ENCODE results near the gene MED13L.
"Not testable (repeated sequence)": the region's sequence is repeated elsewhere in the genome, so short reads cannot be mapped to it uniquely, and the experiment has no call there.

Gene MED13L

DNA sequence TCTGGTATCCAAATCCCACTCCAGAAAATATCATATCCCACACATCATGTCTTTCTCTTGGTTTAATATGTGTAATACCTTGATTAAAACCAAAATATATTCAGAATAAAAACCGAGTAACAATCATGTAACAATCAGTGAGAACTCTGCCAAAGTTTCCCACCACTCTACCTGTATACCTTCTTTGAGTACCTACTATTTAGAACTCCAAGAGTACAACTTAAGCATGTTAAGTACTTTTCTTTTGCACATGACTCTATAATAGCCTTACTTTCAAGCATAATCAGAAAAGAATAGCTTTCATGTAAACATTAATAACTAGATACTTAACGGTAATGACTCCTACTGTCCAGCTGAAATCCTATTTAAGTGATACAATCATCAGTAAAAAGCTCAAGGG lies 223.2 kb downstream of the MED13L start:
- DNase-seq (ENCODE audit: low read depth), result no peak

- DNase-seq (ENCODE audit: low read depth), result peak; percentile 11
Observed at GRCh38 chr12:116053479-116054200, 223.9 kb downstream of the MED13L start.

- no peak for DNase-seq (ENCODE audit: low read depth)
Observed at GRCh38 chr12:116050275-116050674, 227.2 kb downstream of the MED13L start.

DNA sequence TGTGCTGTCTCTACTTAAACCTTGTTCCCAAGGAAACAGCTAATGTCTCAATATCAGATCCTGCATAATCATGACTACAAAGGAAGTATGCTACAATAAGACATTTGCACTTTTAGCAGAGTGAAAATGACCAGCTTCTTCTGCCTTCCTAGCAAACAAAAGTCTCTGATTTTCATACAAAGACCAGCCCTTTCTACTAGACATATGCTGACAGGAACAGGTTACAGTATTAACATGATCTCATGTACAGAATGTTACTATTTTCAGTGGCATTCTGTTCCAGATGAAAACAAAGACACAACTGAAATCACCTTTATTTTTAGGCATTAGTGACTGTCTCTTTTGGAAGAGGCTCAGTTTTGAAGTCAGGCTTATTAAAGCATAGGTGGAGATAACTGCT lies 228.6 kb downstream of the MED13L start:
- DNase-seq (ENCODE audit: low read depth), result no peak

DNA sequence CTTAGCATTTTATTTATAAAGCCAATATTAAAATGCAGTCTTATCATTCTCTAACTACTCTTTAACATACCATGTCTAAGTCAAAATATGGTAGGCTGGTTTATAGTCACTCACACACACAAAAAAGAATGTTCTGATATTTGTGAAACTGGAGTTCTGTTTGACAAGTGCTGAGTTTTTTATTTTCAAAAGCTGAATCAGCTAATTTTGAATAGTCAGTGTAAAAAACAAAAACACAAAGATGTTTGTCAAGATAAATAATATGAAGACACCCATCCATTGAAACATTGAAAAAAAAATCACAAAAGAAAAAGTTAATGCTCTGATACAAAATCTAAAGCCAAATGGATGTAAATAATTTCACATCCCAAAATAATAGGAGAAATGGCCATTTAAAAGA lies 231.5 kb downstream of the MED13L start:
- DNase-seq (ENCODE audit: low read depth), result no peak

GRCh38 chr12:116045150-116045549 lies 232.3 kb downstream of the MED13L start:
- DNase-seq (ENCODE audit: low read depth), result no peak

GRCh38 chr12:116043659-116044535 lies 233.6 kb downstream of the MED13L start:
- no peak for DNase-seq (ENCODE audit: low read depth)

DNA sequence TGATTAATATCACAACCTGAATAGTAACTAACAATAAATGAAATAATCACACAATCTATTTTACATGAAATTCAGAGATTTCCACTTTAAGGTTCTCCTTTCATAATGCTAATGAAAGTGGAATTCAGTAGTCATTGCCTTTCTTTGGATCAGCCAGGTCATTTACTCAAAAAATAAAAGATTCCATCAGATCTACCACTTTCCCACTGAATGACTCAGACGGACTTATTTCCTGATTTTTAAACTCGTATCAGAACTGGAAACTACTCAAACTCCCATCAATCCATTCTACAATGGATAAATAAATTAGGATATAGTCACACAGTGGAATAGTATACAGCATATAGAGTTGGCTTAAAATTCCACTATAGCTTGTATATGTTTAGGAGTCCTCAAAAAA lies 237.1 kb downstream of the MED13L start:
- DNase-seq (ENCODE audit: low read depth), result peak; percentile 25

- no peak for DNase-seq (ENCODE audit: low read depth)
Observed at GRCh38 chr12:116039081-116039480, 238.4 kb downstream of the MED13L start.

DNA sequence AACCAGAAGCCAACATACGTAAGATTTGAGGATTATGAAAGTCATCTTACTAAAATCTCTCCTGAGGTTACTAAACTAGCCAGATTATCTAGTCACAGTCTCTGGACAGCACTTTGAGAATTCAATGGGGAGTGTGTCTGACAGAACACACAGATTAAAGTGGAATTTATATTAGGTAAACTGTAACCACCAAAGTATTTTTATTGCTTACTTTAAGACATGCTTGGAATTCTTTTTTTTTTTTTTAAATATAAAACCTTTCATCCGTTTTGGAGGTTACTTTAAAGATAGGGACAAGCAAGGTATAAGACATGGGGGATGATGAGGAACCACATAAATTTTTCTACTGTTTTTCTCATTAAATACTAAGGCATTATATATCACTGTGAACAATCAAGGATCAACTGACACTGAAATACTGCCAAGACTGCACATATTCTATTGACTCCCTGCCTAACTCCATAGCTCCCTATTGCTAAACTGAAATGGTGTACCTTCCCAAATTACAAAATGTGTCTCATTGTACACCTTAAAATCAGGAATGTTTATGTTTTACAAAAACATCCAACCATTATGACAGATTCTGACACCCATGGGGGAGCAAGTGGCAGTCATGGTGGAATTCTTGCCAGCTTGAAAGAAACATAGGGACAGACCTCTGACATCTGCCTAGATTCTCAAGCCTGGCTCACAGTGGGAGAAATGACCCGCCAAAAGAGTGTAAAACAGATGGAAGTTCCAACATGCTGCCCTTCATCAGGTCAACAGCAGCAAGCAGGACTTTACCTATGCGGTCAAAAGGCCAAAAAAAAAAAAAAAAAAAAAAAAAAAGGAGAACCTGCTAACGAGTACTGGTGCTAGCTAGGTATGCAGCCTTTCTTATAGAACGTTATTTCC lies 239.3 kb downstream of the MED13L start:
- DNase-seq (ENCODE audit: low read depth), result peak; percentile 61

DNA sequence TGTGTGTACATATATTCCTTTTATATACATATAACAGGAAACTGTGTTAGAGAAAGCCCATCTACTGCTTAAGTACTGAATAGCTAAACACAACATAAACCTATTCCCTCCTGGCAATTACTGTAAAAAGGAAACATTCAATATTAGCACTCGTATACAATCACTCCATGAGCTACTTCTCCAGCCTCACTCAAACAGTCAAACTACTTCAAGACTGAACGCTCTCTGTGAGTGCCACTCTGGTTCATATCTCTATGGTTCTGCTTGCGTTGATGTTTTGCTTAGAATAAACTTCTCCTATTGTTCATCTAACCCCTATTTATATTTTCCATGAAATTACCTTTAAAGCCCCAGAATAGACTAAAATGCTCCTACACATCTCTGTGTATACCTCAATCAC lies 243.7 kb downstream of the MED13L start:
- no peak for DNase-seq (ENCODE audit: low read depth)

DNA sequence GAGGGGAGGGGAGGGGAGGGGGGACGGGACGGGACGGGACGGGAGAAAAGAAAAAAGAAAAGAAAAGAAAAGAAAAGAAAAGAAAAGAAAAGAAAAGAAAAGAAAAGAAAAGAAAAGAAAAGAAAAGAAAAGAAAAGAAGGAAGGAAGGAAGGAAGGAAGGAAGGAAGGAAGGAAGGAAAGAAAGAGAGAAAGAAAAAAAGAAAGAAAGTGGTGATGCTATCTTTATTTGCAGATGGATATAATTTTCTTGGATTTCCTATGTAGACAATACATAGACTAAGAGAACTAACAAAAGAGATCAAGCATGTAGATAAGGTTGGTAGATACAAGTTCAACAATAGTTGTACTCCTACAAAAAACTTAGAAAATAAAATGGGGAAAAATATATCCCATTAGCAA lies 245.9 kb downstream of the MED13L start:
- DNase-seq (ENCODE audit: low read depth), result not testable (repeated sequence)

DNA sequence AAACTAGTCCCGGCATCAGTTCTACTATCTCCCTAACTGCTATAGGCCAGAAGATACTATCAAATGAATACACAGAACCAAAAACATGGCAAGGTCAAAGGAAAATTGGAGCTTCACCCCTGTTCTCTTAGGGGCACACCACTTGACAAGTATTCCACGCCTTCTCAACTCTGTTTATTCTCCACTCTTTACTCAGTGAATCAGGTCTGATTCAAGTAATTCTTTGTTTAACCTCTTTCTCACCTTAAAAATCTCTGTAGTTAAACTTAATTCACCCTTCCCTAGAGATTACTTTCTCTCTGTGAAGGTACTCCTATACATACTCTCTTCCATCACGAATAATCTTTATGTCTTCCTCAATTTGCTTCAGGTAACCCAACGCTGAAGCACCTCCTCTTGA lies 248.9 kb downstream of the MED13L start:
- DNase-seq (ENCODE audit: low read depth), result no peak

DNA sequence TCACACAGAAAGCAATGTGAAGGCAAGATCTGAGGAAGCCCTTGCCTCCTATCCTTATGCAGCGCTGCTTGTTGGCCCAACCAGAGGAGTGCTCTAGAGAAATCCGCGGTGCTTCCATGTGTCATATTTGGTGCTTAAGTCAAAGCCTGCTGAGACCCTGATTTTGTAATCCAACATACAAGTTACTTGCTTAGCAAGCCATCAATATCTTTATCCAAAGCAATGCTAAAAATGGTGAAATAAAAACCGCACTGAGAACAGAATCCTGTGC lies 250.0 kb downstream of the MED13L start:
- DNase-seq (ENCODE audit: low read depth), result no peak

- no peak for DNase-seq (ENCODE audit: low read depth)
Observed at GRCh38 chr12:116026768-116027550, 250.5 kb downstream of the MED13L start.

GRCh38 chr12:116026346-116026745 lies 251.1 kb downstream of the MED13L start:
- DNase-seq (ENCODE audit: low read depth), result no peak

- DNase-seq (ENCODE audit: low read depth), result no peak
Observed at GRCh38 chr12:116024769-116025168, 252.7 kb downstream of the MED13L start.

- DNase-seq (ENCODE audit: low read depth), result no peak
Observed at GRCh38 chr12:116019415-116019814, 258.1 kb downstream of the MED13L start.

DNA sequence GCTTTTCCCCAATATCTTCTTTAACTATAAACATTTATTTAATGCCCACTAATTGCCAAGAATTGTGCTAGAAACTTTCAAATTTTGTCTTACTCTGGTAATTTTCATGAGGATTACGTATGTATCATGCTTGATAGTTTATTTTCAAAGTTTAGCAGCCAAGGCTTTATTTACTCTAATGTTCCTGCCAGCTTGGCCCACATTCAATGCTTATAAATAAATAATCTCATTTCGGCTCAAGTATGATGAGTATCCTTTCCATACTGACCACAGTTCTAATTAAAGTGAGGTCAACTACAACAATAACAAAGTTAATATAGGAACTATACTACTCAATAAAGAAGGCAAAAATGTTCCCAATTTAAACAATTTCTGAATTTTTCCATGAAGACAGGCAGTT lies 259.2 kb downstream of the MED13L start:
- no peak for DNase-seq (ENCODE audit: low read depth)

DNA sequence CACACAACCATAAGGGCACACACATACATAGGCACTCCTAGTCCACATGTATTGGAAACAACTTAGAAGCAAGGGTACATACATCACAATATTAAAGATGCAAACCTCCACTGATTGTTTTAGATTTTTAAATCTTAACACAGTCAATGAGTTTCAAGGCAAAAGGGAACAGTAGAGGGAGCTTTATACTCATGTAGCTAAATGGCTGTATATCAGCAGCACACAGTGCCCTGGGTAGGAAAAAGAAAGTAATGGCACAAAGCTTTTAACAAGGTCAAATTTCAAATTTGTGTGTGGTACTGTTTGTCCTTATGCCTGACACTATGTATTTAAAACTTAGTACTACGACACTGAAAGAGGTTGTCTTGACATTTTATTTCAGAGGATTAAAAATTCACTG lies 262.0 kb downstream of the MED13L start:
- DNase-seq (ENCODE audit: low read depth), result no peak

GRCh38 chr12:116012757-116013156 lies 264.7 kb downstream of the MED13L start:
- no peak for DNase-seq (ENCODE audit: low read depth)

GRCh38 chr12:116011217-116011616 lies 266.3 kb downstream of the MED13L start:
- no peak for DNase-seq (ENCODE audit: low read depth)
